Coronary artery (tissue), 2 donors: ENCODE data around the gene PRKCE.

ENCODE experiments used
- DNase-seq: peaks from one replicate; pipeline ENCODE4 v3.0.0-alpha.2; 2017; ENCODE audit warnings: low spot score
- H3K27ac ChIP-seq, 2 donors: fragments of 200-600 bp; sonication (generic); one replicate each; pipeline ENCODE4 v1.5.1; 2016 to 2019
- H3K4me3 ChIP-seq: fragments of 200-600 bp; sonication (generic); 2 replicates; pipeline ENCODE4 v1.5.1; 2016; ENCODE audit warnings: mild to moderate bottlenecking, moderate library complexity
- CTCF ChIP-seq: fragments of 200-600 bp; sonication (generic); IDR thresholded peaks from one replicate; pipeline ENCODE4 v1.5.1; 2019; ENCODE audit warnings: antibody characterized with exemption

Gene PRKCE

GRCh38 chr2:45987856-45988255 is 336.4 kb downstream of the PRKCE start:
- Histone ChIP-seq H3K4me3 (no peak overlapping the region), H3K27ac (no peak overlapping the region)
- no peak for TF ChIP-seq CTCF
- no peak for DNase-seq

- no peak for DNase-seq
- H3K27ac ChIP-seq, result peak overlapping the region in 1 of 2 donors; percentile 4
- TF ChIP-seq CTCF, result no peak
- no peak overlapping the region for H3K4me3 ChIP-seq
Observed at GRCh38 chr2:45988879-45989278, 337.4 kb downstream of the PRKCE start.

GRCh38 chr2:45990131-45990530 is 338.7 kb downstream of the PRKCE start:
- no peak for TF ChIP-seq CTCF
- Histone ChIP-seq H3K27ac (no peak overlapping the region), H3K4me3 (no peak overlapping the region)
- no peak for DNase-seq

- no peak for TF ChIP-seq CTCF
- Histone ChIP-seq H3K27ac (peak overlapping the region; percentile 1 to 89), H3K4me3 (peak overlapping the region; percentile 28)
- peak; percentile 85 for DNase-seq
Observed at GRCh38 chr2:45992021-45992740, 340.7 kb downstream of the PRKCE start.

GRCh38 chr2:45992741-45993475 is 341.4 kb downstream of the PRKCE start:
- H3K27ac ChIP-seq, result peak overlapping the region; percentile 1 to 89
- TF ChIP-seq CTCF, result no peak
- no peak for DNase-seq
- H3K4me3 ChIP-seq, result peak overlapping the region; percentile 28

GRCh38 chr2:45993476-45993991 is 342.1 kb downstream of the PRKCE start:
- Histone ChIP-seq H3K4me3 (no peak overlapping the region), H3K27ac (peak overlapping the region; percentile 25 to 68)
- peak; percentile 59 for TF ChIP-seq CTCF
- DNase-seq, result peak; percentile 77
